CD14-positive monocyte (primary cell): ENCODE results near the gene CHAT. TPM values are rescaled to one million over a fixed set of nuclear protein-coding genes. Genes with fewer than 3 reads are reported as not detected.

Experiments
- DNase-seq, 3 donors: peaks; one replicate each; pipeline ENCODE4 v3.0.0-alpha.2; 2011 to 2022
- H2AFZ ChIP-seq: 2 replicates; pipeline ENCODE4 v1.6.0; 2012; ENCODE audit warnings: mild to moderate bottlenecking, low read depth, low read length, inconsistent platforms; ENCODE audit not compliant: insufficient read depth, poor library complexity, severe bottlenecking
- H3K27ac ChIP-seq, 2 donors: 1 replicate in 1 of 2; 2 replicates in 1 of 2; pipeline ENCODE4 v1.5.1; 2012 to 2013; ENCODE audit warnings: low read length in 2 of 2, control low read depth in 1 of 2, inconsistent platforms in 1 of 2, low read depth in 1 of 2, mild to moderate bottlenecking in 1 of 2
- H3K27me3 ChIP-seq, 2 donors: one replicate each; pipeline versions ENCODE4 v1.6.0 to v1.6.1; 2011 to 2013; ENCODE audit warnings: low read length in 2 of 2; ENCODE audit not compliant: control insufficient read depth in 2 of 2, insufficient read depth in 2 of 2
- H3K36me3 ChIP-seq, 2 donors: replicated peaks in 1 of 2; 1 replicate in 1 of 2; 2 replicates in 1 of 2; pipeline versions ENCODE4 v1.5.1 to v1.6.1; 2012 to 2013; ENCODE audit warnings: low read length in 2 of 2, control low read depth in 1 of 2, inconsistent platforms in 1 of 2, mild to moderate bottlenecking in 1 of 2; ENCODE audit not compliant: insufficient read depth in 2 of 2, control insufficient read depth in 1 of 2
- H3K4me1 ChIP-seq, 2 donors: 1 replicate in 1 of 2; 2 replicates in 1 of 2; pipeline versions ENCODE4 v1.5.1 to v1.6.1; 2012 to 2013; ENCODE audit warnings: low read length in 2 of 2, control low read depth in 1 of 2, inconsistent platforms in 1 of 2, mild to moderate bottlenecking in 1 of 2, moderate library complexity in 1 of 2; ENCODE audit not compliant: insufficient read depth in 2 of 2, control insufficient read depth in 1 of 2
- H3K4me2 ChIP-seq: replicated peaks from 2 replicates; pipeline ENCODE3; 2012; ENCODE audit warnings: low read length, moderate library complexity, mild to moderate bottlenecking; ENCODE audit not compliant: poor library complexity, severe bottlenecking; ENCODE audit errors: extremely low read depth
- H3K4me3 ChIP-seq, 3 experiments: fragments of 200-600 bp in 1 of 3; sonication (generic) in 1 of 3; replicated peaks in 1 of 3; 1 replicate in 2 of 3; 2 replicates in 1 of 3; pipeline ENCODE4 v1.5.1; 2011 to 2013; ENCODE audit warnings: low read length in 3 of 3, mild to moderate bottlenecking in 3 of 3, control low read depth in 2 of 3, low read depth in 2 of 3, inconsistent platforms in 1 of 3, moderate library complexity in 1 of 3
- H3K79me2 ChIP-seq: 2 replicates; pipeline ENCODE4 v1.6.0; 2012; ENCODE audit warnings: mild to moderate bottlenecking, control low read depth, inconsistent platforms, low read length, moderate library complexity; ENCODE audit not compliant: insufficient read depth
- H3K9ac ChIP-seq: 2 replicates; pipeline ENCODE4 v1.6.0; 2017; ENCODE audit warnings: low read length, mild to moderate bottlenecking; ENCODE audit not compliant: insufficient read depth, poor library complexity, severe bottlenecking
- H3K9me3 ChIP-seq, 2 donors: replicated peaks in 1 of 2; 1 replicate in 1 of 2; 2 replicates in 1 of 2; pipeline versions ENCODE4 v1.5.1 to v1.6.1; 2012 to 2013; ENCODE audit warnings: low read length in 2 of 2, control low read depth in 1 of 2; ENCODE audit not compliant: control insufficient read depth in 1 of 2, insufficient read depth in 1 of 2
- H4K20me1 ChIP-seq: 2 replicates; pipeline ENCODE4 v1.6.0; 2012; ENCODE audit warnings: mild to moderate bottlenecking, low read length, control low read depth, moderate library complexity; ENCODE audit not compliant: insufficient read depth
- H3K27ac Mint-ChIP-seq, 7 donors: one replicate each; pipeline ENCODE4 v1.8.0; 2020; ENCODE audit warnings: mild to moderate bottlenecking in 7 of 7, mixed read lengths in 7 of 7, moderate library complexity in 6 of 7, inconsistent platforms in 2 of 7
- H3K27me3 Mint-ChIP-seq, 3 donors: one replicate each; pipeline ENCODE4 v1.8.0; 2021 to 2022; ENCODE audit warnings: low read depth in 3 of 3, mild to moderate bottlenecking in 3 of 3, mixed read lengths in 3 of 3, moderate library complexity in 3 of 3, inconsistent platforms in 1 of 3
- H3K36me3 Mint-ChIP-seq, 2 donors: one replicate each; pipeline ENCODE4 v1.8.0; 2020; ENCODE audit warnings: mixed read lengths in 2 of 2, inconsistent platforms in 1 of 2, mild to moderate bottlenecking in 1 of 2
- H3K4me1 Mint-ChIP-seq: one replicate; pipeline ENCODE4 v1.8.0; 2020; ENCODE audit warnings: mild to moderate bottlenecking, mixed read lengths
- H3K4me3 Mint-ChIP-seq, 2 donors: one replicate each; pipeline ENCODE4 v1.8.0; 2020; ENCODE audit warnings: mild to moderate bottlenecking in 2 of 2, mixed read lengths in 2 of 2, moderate library complexity in 1 of 2
- H3K9me3 Mint-ChIP-seq, 7 donors: one replicate each; pipeline ENCODE4 v1.8.0; 2020 to 2022; ENCODE audit warnings: mixed read lengths in 7 of 7, mild to moderate bottlenecking in 6 of 7, moderate library complexity in 6 of 7, inconsistent platforms in 2 of 7
- CTCF ChIP-seq: fragments of 200-600 bp; IDR thresholded peaks from one replicate; pipeline ENCODE4 v1.8.0; 2022; ENCODE audit warnings: antibody characterized with exemption, mild to moderate bottlenecking
- WGBS: methylation state at CpG from one replicate; pipeline ENCODE4 v1.1.5; 2013; ENCODE audit warnings: missing lambda C conversion rate; ENCODE audit not compliant: insufficient coverage; 5-methylcytosine and 5-hydroxymethylcytosine counted together
- intact Hi-C, 2 donors: fragments of 100-400 bp; cut with micrococcal nuclease; formaldehyde crosslinking; loops; one replicate each; pipeline versions ENCODE4 v1.15.0 to v1.15.1; 2023
- polyA plus RNA-seq, 3 donors: library from polyadenylated mRNA; depleted of rRNA in 1 of 3; unstranded in 2 of 3; stranded (reverse) in 1 of 3; fragments of 300-500 nt in 2 of 3; fragments of >200 nt in 1 of 3; fragmentation: Illumina TruSeq in 2 of 3; gene quantifications; 1 replicate in 2 of 3; 2 replicates in 1 of 3; pipeline ENCODE4 v1.2.3, GENCODE V29; 2012 to 2021

The CHAT gene
- polyA plus RNA-seq, 3 donors, result not detected

DNA sequence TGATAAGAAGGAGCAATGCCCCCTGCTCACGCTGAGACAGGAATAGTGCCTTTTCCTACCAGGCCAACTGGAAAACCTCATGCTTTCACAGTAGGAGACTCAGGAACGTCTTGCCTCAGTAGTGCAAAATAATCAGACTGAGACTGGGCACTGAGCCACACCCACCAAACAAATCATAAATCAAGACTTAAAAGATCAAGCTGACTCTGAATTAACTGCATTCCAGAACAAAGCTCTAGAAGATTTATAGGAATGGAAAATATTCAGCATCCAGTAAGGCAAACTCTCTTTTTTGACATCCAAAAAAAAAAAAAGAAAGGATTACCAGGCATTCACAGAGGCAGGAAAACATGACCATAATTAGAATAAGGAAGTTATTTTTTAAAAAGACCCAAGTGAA lies 34.2 kb upstream of the CHAT start:
- no peak overlapping the region for H3K9ac ChIP-seq
- H3K4me3 Mint-ChIP-seq, result no peak overlapping the region
- no peak overlapping the region for H3K27ac ChIP-seq
- H3K4me3 ChIP-seq, result no peak overlapping the region
- H3K27ac Mint-ChIP-seq, result no peak overlapping the region
- no peak overlapping the region for H2AFZ ChIP-seq
- H3K27me3 ChIP-seq, result no peaks in the 10 kb centered on the region
- TF ChIP-seq CTCF, result no peak
- no peak overlapping the region for H3K4me2 ChIP-seq
- no peaks in the 10 kb centered on the region for H3K4me1 ChIP-seq
- intact Hi-C loops, result no loop called here
- no peaks in the 10 kb centered on the region for H3K79me2 ChIP-seq
- H3K9me3 ChIP-seq, result no peaks in the 10 kb centered on the region
- no peak for DNase-seq
- H3K9me3 Mint-ChIP-seq, result peaks cover 0 to 4% (median 0%) of the 10 kb centered on the region in 7 donors
- peaks cover 5 to 9% (median 8%) of the 10 kb centered on the region in 3 donors for H3K27me3 Mint-ChIP-seq
- no peaks in the 10 kb centered on the region for H3K4me1 Mint-ChIP-seq
- no peaks in the 10 kb centered on the region for H3K36me3 ChIP-seq
- no peaks in the 10 kb centered on the region for H3K36me3 Mint-ChIP-seq
- no peaks in the 10 kb centered on the region for H4K20me1 ChIP-seq
- WGBS, result 58% methylated on average over 2 of the region's 2 CpGs

DNA sequence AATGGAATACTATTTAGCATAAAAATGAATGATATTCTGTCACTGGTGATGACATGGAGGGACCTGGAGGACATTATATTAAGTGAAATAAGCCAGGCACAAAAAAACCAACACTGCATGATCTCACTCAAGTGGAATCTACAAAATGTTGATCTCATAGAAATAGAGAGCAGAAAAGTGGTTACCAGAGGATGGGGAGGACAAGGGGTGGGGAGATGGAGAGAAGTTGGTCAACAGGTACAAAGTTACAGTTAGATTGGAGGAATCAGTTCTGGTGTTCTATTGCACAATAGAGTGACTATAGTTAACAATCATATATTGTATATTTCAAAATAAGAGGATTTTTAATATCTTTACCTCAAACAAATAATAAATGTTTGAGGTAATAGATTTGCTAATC lies 28.4 kb upstream of the CHAT start:
- H3K27ac ChIP-seq, result no peak overlapping the region
- TF ChIP-seq CTCF, result no peak
- intact Hi-C loops, result no loop called here
- H3K36me3 ChIP-seq, result no peaks in the 10 kb centered on the region
- H3K9ac ChIP-seq, result no peak overlapping the region
- H3K27me3 ChIP-seq, result peaks cover 0 to 2% of the 10 kb centered on the region in 2 donors
- Mint-ChIP-seq H3K4me1 (no peaks in the 10 kb centered on the region), H3K27me3 (peaks cover 6 to 9% (median 9%) of the 10 kb centered on the region in 3 donors), H3K9me3 (peaks cover 2 to 15% (median 11%) of the 10 kb centered on the region in 7 donors), H3K4me3 (no peak overlapping the region), H3K36me3 (no peaks in the 10 kb centered on the region), H3K27ac (no peak overlapping the region)
- H4K20me1 ChIP-seq, result no peaks in the 10 kb centered on the region
- no peak for DNase-seq
- H3K4me1 ChIP-seq, result no peaks in the 10 kb centered on the region
- H3K9me3 ChIP-seq, result no peaks in the 10 kb centered on the region
- H3K79me2 ChIP-seq, result no peaks in the 10 kb centered on the region
- no peak overlapping the region for H2AFZ ChIP-seq
- H3K4me3 ChIP-seq, result no peak overlapping the region
- H3K4me2 ChIP-seq, result no peak overlapping the region
